ENCODE data around the gene HACL1.

Gene HACL1

DNA sequence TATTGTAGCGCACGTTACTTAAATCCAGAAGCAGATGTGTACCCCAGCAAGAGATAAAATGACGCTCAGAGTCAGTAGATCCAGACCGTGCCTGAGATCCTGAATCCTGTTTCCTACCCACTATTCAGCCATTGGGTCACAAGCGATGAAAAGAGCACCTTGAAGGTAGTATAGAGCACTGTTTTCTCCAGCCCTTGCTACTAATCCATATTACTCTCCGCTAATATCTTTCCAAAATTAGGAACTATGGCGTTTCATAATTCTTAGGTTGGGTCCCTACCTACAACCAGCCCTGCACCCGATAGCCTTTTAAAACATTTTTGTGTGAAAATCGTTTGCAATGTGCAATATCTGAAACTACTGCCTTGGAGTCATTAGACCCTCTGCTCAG, 772 bp upstream of the HACL1 start (continued):
- no peak for TF ChIP-seq HIC1 (tag by site-specific recombination; IDR thresholded peaks at IDR 0.05)
- 0 out of 2 replicates have a peak, but pooled peaks have one; percentile 56 for TF ChIP-seq KLF7 (tag by site-specific recombination; IDR thresholded peaks at IDR 0.05; ENCODE audit: borderline replicate concordance)
- peak; percentile 84; the same call in 1 of the 2 replicates for TF ChIP-seq ZBTB17 (tag by site-specific recombination; IDR thresholded peaks at IDR 0.05)
- no peak for TF ChIP-seq ZNF169 (tag by site-specific recombination; IDR thresholded peaks at IDR 0.05)
- TF ChIP-seq ZNF548 (tag by site-specific recombination; IDR thresholded peaks at IDR 0.05), result no peak; the same call in 1 of the 2 replicates
- no peak for TF ChIP-seq ZNF184 (tag by site-specific recombination; IDR thresholded peaks at IDR 0.05)
- no peak for TF ChIP-seq MYNN (tag by site-specific recombination; IDR thresholded peaks at IDR 0.05; ENCODE audit: borderline replicate concordance)
- peak; percentile 73 for TF ChIP-seq ZNF561 (tag by site-specific recombination; IDR thresholded peaks at IDR 0.05; ENCODE audit: borderline replicate concordance)
- 0 out of 2 replicates have a peak, but pooled peaks have one; percentile 84 for TF ChIP-seq ZNF660 (tag by site-specific recombination; IDR thresholded peaks at IDR 0.05)
- no peak for TF ChIP-seq ZNF155 (tag by site-specific recombination; IDR thresholded peaks at IDR 0.05)
- TF ChIP-seq ZNF558 (tag by site-specific recombination; IDR thresholded peaks at IDR 0.05), result no peak
- no peak for TF ChIP-seq ZNF830 (tag by site-specific recombination; IDR thresholded peaks at IDR 0.05; ENCODE audit: low read depth)
- no peak for TF ChIP-seq PRDM1 (tag by site-specific recombination; IDR thresholded peaks at IDR 0.05)
- peak; percentile 15 for TF ChIP-seq ZNF335 (tag by site-specific recombination; conservative IDR thresholded peaks at IDR 0.05)
- TF ChIP-seq SP3 (tag by site-specific recombination; IDR thresholded peaks at IDR 0.05), result no peak
- no peak for TF ChIP-seq ZNF292 (tag by site-specific recombination; IDR thresholded peaks at IDR 0.05; ENCODE audit: borderline replicate concordance, low read depth)
- TF ChIP-seq ZSCAN18 (tag by site-specific recombination; IDR thresholded peaks at IDR 0.05), result no peak
- TF ChIP-seq ZNF560 (tag by site-specific recombination; IDR thresholded peaks at IDR 0.05; ENCODE audit: borderline replicate concordance), result no peak
- TF ChIP-seq ZNF26 (tag by site-specific recombination; IDR thresholded peaks at IDR 0.05), result no peak

DNA sequence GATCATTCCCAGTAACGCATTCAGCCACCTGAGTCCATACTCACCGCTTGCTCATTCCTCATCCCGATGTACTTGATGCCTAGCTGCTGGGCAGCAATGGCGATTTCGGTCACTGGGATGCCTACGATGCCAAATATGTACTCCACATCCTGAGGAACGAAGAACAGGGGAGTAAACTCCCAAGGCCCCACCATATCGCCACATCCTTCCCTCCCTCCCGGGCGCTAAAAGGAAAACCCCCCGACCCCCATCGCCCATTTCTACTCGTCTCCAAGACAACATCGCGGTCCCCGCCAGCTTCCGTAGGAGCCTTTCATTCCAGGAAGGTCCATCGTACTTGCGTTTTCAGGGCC, 347 bp downstream of the HACL1 start:
- H3K27ac ChIP-seq (ENCODE audit: extremely low read depth, low read depth, low read length), result peak overlapping the region; percentile 50; the same call in 1 of the 2 replicates
- CTCF ChIA-PET, result interaction anchor here (0.6 kb wide), 1 partner anchor 195 kb away, joined by 3 read pairs; no protein-coding TSS in a partner anchor
- H3K4me3 ChIP-seq (ENCODE audit: low read depth, low read length), result peak overlapping the region; percentile 56
- no peaks in the 10 kb centered on the region for H3K4me1 ChIP-seq (ENCODE audit: control insufficient read depth, insufficient read depth, low read length)
- POLR2A ChIA-PET, result interaction anchor here (0.5 to 1.6 kb wide), 8 partner anchors 30 to 654 kb away, joined by 3 to 17 read pairs (median 4); partner anchors contain the start of genes ANKRD28 and MRPS25
- H3K9me3 ChIP-seq (ENCODE audit: control insufficient read depth, insufficient read depth, low read depth, low read length), result no peaks in the 10 kb centered on the region
- H3K36me3 ChIP-seq (ENCODE audit: control insufficient read depth in 2 of 2, insufficient read depth in 1 of 2, low read length in 2 of 2), result peaks cover 9 to 37% of the 10 kb centered on the region in 2 experiments
- no peak for TF ChIP-seq ZNF585B (tag by site-specific recombination; IDR thresholded peaks at IDR 0.05)
- TF ChIP-seq ZNF501 (tag by site-specific recombination; IDR thresholded peaks at IDR 0.05), result peak; percentile 52; the same call in 1 of the 2 replicates
- no peak for TF ChIP-seq GLI4 (tag by site-specific recombination; IDR thresholded peaks at IDR 0.05)
- no peak for TF ChIP-seq PBX3 (CRISPR knock-in tag; IDR thresholded peaks at IDR 0.05)
- no peak for TF ChIP-seq ZNF280C (tag by site-specific recombination; IDR thresholded peaks at IDR 0.05)
- peak; percentile 27; the same call in 1 of the 2 replicates for TF ChIP-seq PATZ1 (tag by site-specific recombination; IDR thresholded peaks at IDR 0.05)
- TF ChIP-seq ZBTB20 (tag by site-specific recombination; IDR thresholded peaks at IDR 0.05), result peak; percentile 33; the same call in 1 of the 2 replicates
- no peak for TF ChIP-seq HOXC10 (CRISPR knock-in tag; IDR thresholded peaks at IDR 0.05)

All from HEK293 (cell line).